HG03354 (cell line): ENCODE measurements around the gene ASCC1.

Source experiments
- ATAC-seq: cut with Tn5 transposase; IDR thresholded peaks from one replicate; pipeline ENCODE4 v1.9.1; 2021; ENCODE audit warnings: mild to moderate bottlenecking; ENCODE audit not compliant: unreplicated experiment, poor library complexity, severe bottlenecking

Gene ASCC1

DNA sequence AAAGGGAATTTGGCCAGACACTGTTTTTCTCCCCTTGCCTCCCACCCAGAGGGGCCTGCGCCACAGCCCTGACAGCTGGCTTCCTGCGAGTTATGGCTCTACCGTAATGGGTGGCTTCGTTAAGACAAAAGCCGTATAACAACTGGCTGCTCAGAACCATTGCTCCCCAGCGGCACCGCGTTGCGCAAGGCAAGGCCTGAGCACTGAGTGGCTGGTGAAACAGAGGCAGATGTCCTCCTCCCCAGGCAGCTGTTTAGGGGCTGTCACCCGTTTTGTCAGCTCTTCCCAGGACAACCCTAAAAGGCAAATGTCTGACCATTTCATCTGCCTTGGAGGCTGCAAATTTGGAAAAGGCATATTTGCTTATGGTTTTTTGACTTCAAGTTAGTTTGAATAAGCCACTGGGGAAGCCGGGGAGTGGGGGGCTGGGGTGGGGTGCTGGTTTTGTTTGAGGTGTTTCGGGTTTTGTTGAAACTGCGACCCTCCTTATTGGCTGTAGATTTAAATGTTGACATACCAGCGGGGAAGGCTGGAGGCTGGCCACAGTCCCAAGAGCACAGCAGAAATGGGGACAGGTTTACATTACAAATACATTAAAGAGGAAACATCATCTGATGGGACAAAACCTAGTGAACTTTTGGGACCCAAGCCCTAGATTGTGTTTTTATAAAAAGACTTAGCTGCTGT is 127.0 kb downstream of the ASCC1 start:
- ATAC-seq: no peak

- ATAC-seq: no peak
These were observed 127.8 kb downstream of the ASCC1 start, which contains the start of gene SPOCK2 for GRCh38 chr10:72087969-72088888. TSS of gene SPOCK2 (minus strand) at chr10:72088551. CDS start at chr10:72088328, 223 bp downstream.

DNA sequence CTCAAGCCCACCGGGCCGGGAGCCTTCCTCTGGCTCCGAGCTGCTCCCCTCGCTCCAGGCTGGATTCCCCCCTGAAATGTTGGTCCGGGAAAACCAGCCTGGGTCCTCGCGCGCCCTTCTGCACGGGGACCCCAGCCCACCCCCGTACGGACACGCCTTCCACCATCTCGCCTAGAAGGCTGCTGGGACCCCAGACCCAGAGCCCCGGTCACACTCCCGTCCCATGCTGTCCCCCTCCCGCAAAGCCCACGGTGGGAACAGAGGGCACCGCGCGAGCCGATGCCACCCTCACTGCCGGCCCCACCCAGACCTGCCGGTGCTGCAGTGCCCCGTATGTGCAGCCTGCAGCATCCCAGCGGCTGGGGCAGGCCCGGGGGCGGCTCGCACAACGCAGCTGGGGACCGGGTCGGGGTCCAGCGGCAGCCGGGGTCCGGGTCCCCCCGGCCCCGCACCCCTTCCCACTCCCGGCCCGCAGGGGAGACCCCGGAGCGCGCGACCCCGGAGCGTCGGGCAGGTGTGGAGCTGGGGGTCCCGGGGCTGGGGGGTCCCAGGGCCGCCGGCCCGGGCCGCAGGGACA is 128.6 kb downstream of the ASCC1 start:
- no peak for ATAC-seq

DNA sequence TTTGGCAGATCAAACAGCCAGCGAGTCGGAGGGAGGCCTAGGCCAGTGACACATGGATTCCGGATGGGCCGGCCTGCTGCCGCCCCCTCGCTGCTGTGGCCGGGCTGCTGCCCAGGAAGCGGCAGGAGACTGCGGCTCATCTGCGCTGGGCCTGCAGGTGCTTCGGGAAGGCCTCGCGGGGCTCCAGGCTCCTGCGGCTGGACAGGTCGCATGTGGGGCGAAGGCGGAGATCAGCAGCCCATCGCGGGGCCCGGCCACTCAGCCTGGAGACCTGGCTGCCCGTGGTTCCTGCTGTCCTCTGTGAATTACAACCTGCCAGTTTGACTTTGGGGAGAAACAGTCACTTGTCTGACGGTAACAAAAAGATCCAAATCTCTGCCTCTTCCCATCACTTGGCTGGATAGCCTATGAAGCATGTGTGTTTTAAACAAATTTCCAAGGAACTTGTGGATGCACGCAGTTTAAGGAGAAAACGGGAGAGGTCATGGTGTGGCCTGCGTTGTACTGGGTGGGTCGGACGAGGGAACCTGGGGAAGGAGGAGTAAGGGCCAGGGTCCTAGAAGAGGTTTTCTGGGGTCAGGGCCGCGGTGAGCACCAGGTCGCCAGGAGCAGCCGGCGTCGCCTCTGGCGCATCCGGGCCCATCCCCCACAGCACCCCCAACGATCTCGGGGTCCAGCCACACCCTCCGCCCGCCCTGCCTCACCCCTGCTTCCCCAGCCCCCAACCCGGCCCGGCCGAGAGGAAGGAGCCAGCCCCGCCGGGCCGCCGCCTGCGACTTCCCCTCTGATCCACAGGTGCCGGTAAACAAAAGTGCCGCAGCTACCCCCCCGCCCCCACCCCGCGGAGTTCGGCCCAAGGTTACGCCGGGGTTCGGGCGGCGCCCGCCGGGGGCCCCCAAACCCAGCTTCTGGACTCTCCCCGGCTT is 129.3 kb downstream of the ASCC1 start:
- ATAC-seq: no peak

DNA sequence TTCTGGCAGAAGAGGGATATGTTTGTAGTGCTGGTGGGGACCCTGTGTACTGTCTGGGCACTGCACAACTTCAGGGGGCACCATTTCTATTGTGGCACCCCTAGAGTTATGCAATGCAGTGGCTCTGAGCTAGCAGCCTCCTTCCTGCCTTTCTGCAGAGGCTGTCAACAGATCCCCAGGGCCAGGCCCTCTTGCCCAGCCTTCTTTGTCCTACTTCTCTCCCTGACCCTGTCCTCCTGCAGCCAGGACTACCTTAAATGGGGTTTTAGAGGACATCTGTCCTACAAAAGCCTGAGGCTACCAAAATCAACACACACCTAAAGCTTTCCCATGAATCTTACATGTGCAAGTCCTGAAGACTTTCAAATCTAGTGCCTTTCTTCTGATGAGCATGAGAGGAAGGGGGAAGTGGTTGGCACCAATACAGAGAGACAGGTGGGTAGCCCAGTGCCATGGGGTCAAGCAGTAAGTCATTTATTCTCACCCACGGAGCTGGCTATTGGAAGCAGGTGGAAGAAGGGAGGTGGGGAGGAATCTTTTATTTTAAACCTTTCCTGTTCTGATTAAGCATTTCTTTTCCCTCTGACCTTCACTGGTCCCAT is 130.1 kb downstream of the ASCC1 start:
- no peak for ATAC-seq

- ATAC-seq: no peak
These were observed 130.9 kb downstream of the ASCC1 start for GRCh38 chr10:72085166-72085565.

DNA sequence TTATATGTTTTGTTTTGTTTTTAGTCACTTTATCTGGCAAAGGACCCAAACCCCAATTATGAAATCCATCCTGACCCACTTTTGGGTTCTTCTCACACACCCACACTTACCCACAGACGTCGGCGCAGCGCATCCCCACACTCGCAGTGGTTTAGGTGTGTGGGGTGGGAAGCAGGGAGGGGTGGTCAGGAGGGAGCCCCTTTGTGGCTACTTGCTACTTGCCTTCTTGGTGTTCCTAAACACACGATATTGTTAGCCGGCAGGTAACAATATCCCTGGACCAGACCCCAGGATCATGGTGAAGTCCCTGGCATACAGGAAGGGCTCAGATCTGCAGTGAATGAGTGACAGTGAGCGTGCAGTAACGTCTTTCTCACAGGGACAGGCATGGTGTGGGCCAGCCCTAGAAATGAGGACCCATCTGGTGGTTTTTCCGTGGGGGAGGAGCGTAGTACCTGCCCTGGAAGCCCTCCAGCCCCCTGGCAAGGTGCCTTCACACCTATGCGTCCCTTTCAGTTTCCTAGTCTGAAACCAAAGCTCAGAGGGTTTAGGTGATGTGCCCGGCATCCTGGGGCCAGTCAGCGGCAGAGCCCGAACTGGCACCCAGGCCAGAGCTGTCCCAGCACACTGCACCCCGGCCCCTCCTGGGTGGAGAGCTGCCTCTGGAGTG is 132.2 kb downstream of the ASCC1 start:
- ATAC-seq: no peak

- ATAC-seq: no peak
These were observed 133.0 kb downstream of the ASCC1 start for GRCh38 chr10:72082856-72083789.

- ATAC-seq: no peak
These were observed 134.1 kb downstream of the ASCC1 start for GRCh38 chr10:72081772-72082590.

GRCh38 chr10:72081210-72081609 is 134.9 kb downstream of the ASCC1 start:
- no peak for ATAC-seq

DNA sequence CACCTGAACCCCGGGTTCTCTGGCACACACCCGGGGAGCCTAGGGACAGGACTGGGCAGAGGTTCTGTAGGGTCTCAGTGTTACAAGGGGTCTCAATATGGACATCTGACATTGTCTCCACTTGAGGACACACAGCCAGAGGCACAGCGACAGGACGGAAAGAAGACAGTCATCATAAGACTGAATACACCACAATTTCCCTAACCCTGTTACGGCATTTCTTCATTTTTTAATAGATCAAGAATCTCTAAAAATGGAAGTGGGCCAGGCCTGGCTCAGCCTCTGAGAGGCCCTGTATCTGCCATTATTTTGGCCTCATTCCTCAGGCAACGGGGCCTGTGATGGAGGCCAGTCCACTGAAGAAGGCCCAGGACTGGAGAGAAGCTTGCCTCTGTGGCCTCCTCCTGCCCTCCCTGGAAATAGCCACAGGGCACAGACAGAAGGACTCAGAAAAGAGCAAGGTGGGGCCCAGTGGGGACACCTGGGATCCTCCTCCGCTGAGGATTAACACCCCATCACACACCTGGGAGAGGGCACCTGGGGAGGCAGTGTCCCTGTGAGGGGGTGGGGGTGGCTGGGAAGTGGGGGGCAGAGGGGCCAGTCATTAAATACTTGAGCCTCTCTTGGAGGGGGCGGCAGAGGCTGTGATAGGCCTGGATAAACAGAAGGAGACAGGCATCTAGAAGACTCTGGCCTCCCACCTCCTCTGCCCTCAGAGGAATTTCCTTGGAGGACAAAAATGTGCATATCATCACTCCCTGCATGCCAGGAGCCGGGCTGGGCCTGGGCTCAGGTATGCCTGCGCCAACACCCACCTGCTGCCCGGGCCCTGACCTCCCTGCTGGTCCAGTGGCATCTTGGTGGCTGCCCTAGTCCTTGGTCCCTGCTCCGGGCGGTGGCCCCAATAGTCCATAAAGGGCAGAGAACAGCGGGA is 135.8 kb downstream of the ASCC1 start:
- no peak for ATAC-seq

GRCh38 chr10:72079356-72079755 is 136.7 kb downstream of the ASCC1 start:
- no peak for ATAC-seq

- no peak for ATAC-seq
These were observed 138.6 kb downstream of the ASCC1 start for GRCh38 chr10:72077275-72077990.

- no peak for ATAC-seq
These were observed 139.3 kb downstream of the ASCC1 start for GRCh38 chr10:72076756-72077155.
